MM.1S (cell line): ENCODE measurements around the gene ABCC6.

Source experiments
- EZH2 ChIP-seq: fragments of 300-600 bp; sonication (generic); optimal IDR thresholded peaks from 2 replicates; pipeline ENCODE3; 2017; ENCODE audit warnings: low read depth, mild to moderate bottlenecking, antibody characterized with exemption, low read length, mixed read lengths
- TF ChIP-seq, protein P1 (sequence below): fragments of 300-600 bp; sonication (generic); IDR thresholded peaks from 2 replicates; pipeline ENCODE4 v1.5.1; 2016; ENCODE audit warnings: antibody characterized with exemption, low read length, mixed read lengths

DNA sequence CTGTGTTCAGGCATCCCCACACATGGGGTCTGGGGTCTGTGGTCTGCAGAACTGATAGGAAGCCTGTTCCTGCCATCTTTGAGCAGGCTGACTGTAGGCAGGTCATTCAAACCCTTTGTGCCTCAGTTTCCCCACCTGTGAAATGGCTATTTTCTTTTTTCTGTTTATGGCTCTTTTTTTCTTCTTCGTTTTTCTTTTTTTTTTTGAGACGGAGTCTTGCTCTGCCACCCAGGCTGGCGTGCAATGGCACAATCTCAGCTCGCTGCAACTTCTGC, 72.5 kb downstream of the ABCC6 start:
- no peak for TF ChIP-seq EZH2
- TF ChIP-seq, protein P1, sequence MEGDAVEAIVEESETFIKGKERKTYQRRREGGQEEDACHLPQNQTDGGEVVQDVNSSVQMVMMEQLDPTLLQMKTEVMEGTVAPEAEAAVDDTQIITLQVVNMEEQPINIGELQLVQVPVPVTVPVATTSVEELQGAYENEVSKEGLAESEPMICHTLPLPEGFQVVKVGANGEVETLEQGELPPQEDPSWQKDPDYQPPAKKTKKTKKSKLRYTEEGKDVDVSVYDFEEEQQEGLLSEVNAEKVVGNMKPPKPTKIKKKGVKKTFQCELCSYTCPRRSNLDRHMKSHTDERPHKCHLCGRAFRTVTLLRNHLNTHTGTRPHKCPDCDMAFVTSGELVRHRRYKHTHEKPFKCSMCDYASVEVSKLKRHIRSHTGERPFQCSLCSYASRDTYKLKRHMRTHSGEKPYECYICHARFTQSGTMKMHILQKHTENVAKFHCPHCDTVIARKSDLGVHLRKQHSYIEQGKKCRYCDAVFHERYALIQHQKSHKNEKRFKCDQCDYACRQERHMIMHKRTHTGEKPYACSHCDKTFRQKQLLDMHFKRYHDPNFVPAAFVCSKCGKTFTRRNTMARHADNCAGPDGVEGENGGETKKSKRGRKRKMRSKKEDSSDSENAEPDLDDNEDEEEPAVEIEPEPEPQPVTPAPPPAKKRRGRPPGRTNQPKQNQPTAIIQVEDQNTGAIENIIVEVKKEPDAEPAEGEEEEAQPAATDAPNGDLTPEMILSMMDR, result no peak
